Heart left ventricle (tissue), 16 donors: ENCODE measurements around the gene CELA3B. TPM values are rescaled to one million over a fixed set of nuclear protein-coding genes. Genes with fewer than 3 reads are reported as not detected.
"Not testable (repeated sequence)": the region's sequence is repeated elsewhere in the genome, so short reads cannot be mapped to it uniquely, and the experiment has no call there.

ENCODE experiments used
- ATAC-seq, 4 donors: fragments of 200-7000 bp; cut with Tn5 transposase; one replicate each; pipeline ENCODE4 v1.9.1; 2020 to 2022; ENCODE audit warnings: moderate library complexity in 4 of 4, mild to moderate bottlenecking in 3 of 4, moderate number of reproducible peaks in 1 of 4
- DNase-seq, 5 donors: peaks; one replicate each; pipeline ENCODE4 v3.0.0-alpha.2; 2020
- H3K27ac ChIP-seq, 12 donors: fragments of 200-600 bp; sonication (generic) in 4 of 12; one replicate each; pipeline versions ENCODE4 v1.5.0 to v1.8.0; 2016 to 2022; ENCODE audit warnings: mild to moderate bottlenecking in 2 of 12
- H3K27me3 ChIP-seq, 9 donors: fragments of 200-600 bp; sonication (generic) in 2 of 9; one replicate each; pipeline versions ENCODE4 v1.5.1 to v1.8.0; 2016 to 2022; ENCODE audit warnings: mild to moderate bottlenecking in 3 of 9
- H3K36me3 ChIP-seq, 9 donors: fragments of 200-600 bp; sonication (generic) in 2 of 9; one replicate each; pipeline versions ENCODE4 v1.5.0 to v1.8.0; 2018 to 2022; ENCODE audit warnings: mild to moderate bottlenecking in 2 of 9
- H3K4me1 ChIP-seq, 12 donors: fragments of 200-600 bp; sonication (generic) in 4 of 12; one replicate each; pipeline versions ENCODE4 v1.5.0 to v1.8.0; 2016 to 2022; ENCODE audit warnings: mild to moderate bottlenecking in 3 of 12
- H3K4me3 ChIP-seq, 12 donors: fragments of 200-600 bp; sonication (generic) in 4 of 12; one replicate each; pipeline versions ENCODE4 v1.5.0 to v1.8.0; 2017 to 2022; ENCODE audit warnings: mild to moderate bottlenecking in 9 of 12, moderate library complexity in 4 of 12
- H3K9me3 ChIP-seq, 12 donors: fragments of 200-600 bp; sonication (generic) in 4 of 12; one replicate each; pipeline versions ENCODE4 v1.5.0 to v1.8.0; 2016 to 2022; ENCODE audit warnings: mild to moderate bottlenecking in 1 of 12
- CTCF ChIP-seq, 12 donors: fragments of 200-600 bp; sonication (generic) in 4 of 12; IDR thresholded peaks; one replicate each; pipeline versions ENCODE4 v1.5.0 to v1.8.0; 2018 to 2022; ENCODE audit warnings: antibody characterized with exemption in 12 of 12, mild to moderate bottlenecking in 5 of 12
- WGBS, 4 donors: extraction: QIAGEN DNeasy Blood & Tissue Kit in 2 of 4; methylation state at CpG; one replicate each; pipeline versions ENCODE4 v1.1.5 to v1.1.7; 2013 to 2018; 5-methylcytosine and 5-hydroxymethylcytosine counted together
- intact Hi-C, 10 donors: fragments of 100-400 bp; cut with DNase I; formaldehyde crosslinking; loops; one replicate each; pipeline versions ENCODE4 v1.11.1 to v1.14.2; 2022
- polyA plus RNA-seq, 2 donors: library from polyadenylated mRNA; stranded (reverse); fragments of 200-250 nt; gene quantifications; one replicate each; pipeline ENCODE4 v1.2.3, GENCODE V29; 2013
- total RNA-seq, 9 donors: library from RNA; depleted of rRNA in 2 of 9; stranded (reverse); fragments of >200 nt in 2 of 9; fragmentation: NEBNext Ultra II Directional in 3 of 9; extraction: Animal tissue kit (Norgen Biotek cat#: 25700) in 3 of 9; gene quantifications; one replicate each; pipeline versions ENCODE4 v1.1.0 to v1.2.4, GENCODE V29; 2016 to 2023
- donor health status: ischemic (EF 13 %, LVEDD 7.1; RV severe dilation, severe dysfunction).
- donor health status: healthy with polysubstance abuse.
- donor health status: DM: no; HTN: yes; CAD: no.
- donor health status: DM: no; HTN: no; CAD: no.
- donor health status: ischemic (EF 25% LVEDD 6.9; RV normal size, moderate dysfunction).
- donor health status: ischemic (EF 25% LVEDD 5.7; RV mildly dilated, moderate dysfunction).
- donor health status: healthy.
- donor health status: DM: yes; HTN: yes; CAD: no.
- donor health status: ischemic (EF 35%, LVEDD 5.7; RV mildly dilated, moderate dysfunction).
- donor health status: nonischemic (EF 11% LVEDD 7.7; RV severe dilation, severe dysfunction).
- donor health status: DM: yes; HTN: yes; CAD: no.
- donor health status: PGD.
- donor health status: ischemic (EF 29% LVEDD 5.4; RV normal size, mild dysfunction).
- donor health status: nonischemic (EF 23%, LVEDD 6.1; RV moderate dilation, normal function).

CELA3B gene
- total and polyA plus RNA-seq, 11 donors, result 0.24 to 2.6 (median 1.5) TPM; not detected in 5

DNA sequence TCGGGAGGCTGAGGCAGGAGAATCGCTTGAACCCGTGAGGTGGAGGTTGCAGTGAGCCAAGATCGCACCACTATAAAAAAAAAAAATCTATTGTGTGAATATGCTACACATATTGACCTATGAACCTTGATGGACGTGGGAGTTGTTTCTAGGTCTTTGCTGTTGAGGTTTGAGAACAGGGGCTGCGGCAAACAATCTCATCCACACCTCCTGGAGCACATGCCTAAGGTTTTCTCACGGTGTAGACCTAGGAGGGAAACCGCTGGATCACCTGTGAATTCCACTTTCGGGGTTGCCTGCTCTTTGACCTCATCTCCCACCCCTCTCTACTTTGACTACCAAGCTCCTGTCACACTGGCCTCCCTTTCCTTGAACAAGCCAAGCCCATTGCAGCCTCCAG is 1.5 kb upstream of the CELA3B start:
- H3K9me3 ChIP-seq, intact Hi-C loops, H3K27ac ChIP-seq, DNase-seq, H3K36me3 ChIP-seq, H3K27me3 ChIP-seq, H3K4me3 ChIP-seq, ATAC-seq, H3K4me1 ChIP-seq: not testable (repeated sequence)
- 87 to 95% (median 94%) methylated on average over 9 of the region's 9 CpGs for WGBS, 4 donors

- ATAC-seq, H3K9me3 ChIP-seq, intact Hi-C loops, H3K27ac ChIP-seq, H3K27me3 ChIP-seq, DNase-seq, H3K36me3 ChIP-seq, H3K4me3 ChIP-seq, H3K4me1 ChIP-seq: not testable (repeated sequence)
- 90 to 95% (median 93%) methylated on average over 8 to 11 of the region's 11 CpGs for WGBS, 4 donors
These were observed 1.4 kb downstream of the CELA3B start for GRCh38 chr1:21978209-21978608.

DNA sequence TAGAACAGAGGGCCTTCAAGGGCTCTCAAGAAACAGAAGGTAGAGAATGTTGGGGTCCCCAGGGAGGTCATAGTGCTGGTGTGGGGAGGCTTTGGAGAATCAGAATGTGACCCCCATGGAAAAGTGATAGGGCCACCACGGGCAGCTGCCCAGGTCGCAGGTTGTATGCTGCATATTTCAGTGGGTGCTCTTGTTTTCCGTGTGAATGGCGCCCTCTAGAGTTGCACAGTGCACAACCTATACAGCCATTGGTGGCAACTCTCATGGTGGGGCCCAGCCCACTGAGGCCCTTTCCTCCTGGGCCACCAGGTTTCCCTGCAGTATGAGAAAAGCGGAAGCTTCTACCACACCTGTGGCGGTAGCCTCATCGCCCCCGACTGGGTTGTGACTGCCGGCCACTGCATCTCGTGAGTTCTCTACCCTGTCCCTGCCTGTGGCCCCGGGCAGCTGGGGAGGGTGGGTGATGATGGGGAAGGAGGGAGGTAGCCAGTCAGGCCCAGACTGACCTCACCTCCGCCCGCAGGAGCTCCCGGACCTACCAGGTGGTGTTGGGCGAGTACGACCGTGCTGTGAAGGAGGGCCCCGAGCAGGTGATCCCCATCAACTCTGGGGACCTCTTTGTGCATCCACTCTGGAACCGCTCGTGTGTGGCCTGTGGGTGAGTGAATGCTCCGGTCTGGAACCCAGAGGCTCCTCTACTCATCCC is 3.8 kb downstream of the CELA3B start:
- H3K4me1 ChIP-seq, intact Hi-C loops, H3K4me3 ChIP-seq, H3K27me3 ChIP-seq, H3K36me3 ChIP-seq, H3K27ac ChIP-seq, H3K9me3 ChIP-seq: not testable (repeated sequence)
- DNase-seq (peak in 1 of 5 donors; percentile 31), ATAC-seq (peak in 3 of 4 donors; percentile 58 to 79 (median 74))
- WGBS, 4 donors, result 68 to 73% (median 70%) methylated on average over 11 to 21 of the region's 21 CpGs
- peak in 3 of 12 donors; percentile 13 to 23 (median 23) for TF ChIP-seq CTCF (IDR thresholded peaks at IDR 0.05)

GRCh38 chr1:21981253-21981652 is 4.4 kb downstream of the CELA3B start:
- H3K9me3 ChIP-seq, H3K4me3 ChIP-seq, ATAC-seq, H3K36me3 ChIP-seq, intact Hi-C loops, H3K27me3 ChIP-seq, H3K4me1 ChIP-seq, H3K27ac ChIP-seq, DNase-seq: not testable (repeated sequence)
- WGBS, 4 donors, result 72 to 81% (median 80%) methylated on average over 1 to 4 of the region's 4 CpGs; no CpG with 5 or more reads in 1 of the 4 donors

- H3K27me3 ChIP-seq, H3K27ac ChIP-seq, DNase-seq, intact Hi-C loops, ATAC-seq, H3K36me3 ChIP-seq, H3K4me1 ChIP-seq, H3K4me3 ChIP-seq, H3K9me3 ChIP-seq: not testable (repeated sequence)
- 74 to 85% (median 83%) methylated on average over 6 of the region's 6 CpGs for WGBS, 4 donors
These were observed 5.3 kb downstream of the CELA3B start for GRCh38 chr1:21982122-21982521.

DNA sequence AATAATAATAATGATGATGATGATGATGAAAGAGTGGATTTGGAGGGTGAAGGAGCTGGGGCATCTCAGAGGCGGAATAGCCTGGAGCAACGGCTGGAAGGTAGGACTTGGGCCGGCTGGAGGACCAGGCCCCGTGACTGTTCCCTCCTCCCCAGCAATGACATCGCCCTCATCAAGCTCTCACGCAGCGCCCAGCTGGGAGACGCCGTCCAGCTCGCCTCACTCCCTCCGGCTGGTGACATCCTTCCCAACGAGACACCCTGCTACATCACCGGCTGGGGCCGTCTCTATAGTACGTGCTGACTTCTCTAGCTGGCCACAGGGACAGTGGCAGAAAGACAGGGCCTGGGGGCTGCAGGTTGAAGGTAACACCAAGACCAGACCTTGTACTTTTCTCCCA is 6.7 kb downstream of the CELA3B start:
- ATAC-seq, H3K36me3 ChIP-seq, H3K9me3 ChIP-seq, intact Hi-C loops, H3K4me1 ChIP-seq, H3K27ac ChIP-seq, DNase-seq, H3K27me3 ChIP-seq, H3K4me3 ChIP-seq: not testable (repeated sequence)
- WGBS, 4 donors, result 61 to 79% (median 66%) methylated on average over 4 to 11 of the region's 15 CpGs

DNA sequence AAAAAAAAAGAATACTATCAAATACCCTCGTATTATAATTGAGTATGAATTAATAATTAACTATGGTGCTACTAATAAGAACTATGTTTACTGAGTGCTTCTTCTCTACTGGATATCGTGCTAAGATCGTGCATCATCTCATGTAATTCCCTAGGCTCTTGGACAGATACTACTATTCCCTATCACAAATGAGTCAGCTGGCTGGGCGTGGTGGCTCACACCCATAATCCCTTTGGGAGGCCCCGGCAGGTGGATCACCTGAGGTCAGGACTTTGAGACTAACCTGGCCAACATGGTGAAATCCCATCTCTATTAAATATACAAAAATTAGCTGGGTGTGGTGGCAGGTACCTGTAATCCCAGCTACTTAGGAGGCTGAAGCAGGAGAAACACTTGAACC is 9.1 kb downstream of the CELA3B start:
- DNase-seq, H3K36me3 ChIP-seq, H3K9me3 ChIP-seq, H3K4me1 ChIP-seq, H3K27me3 ChIP-seq, intact Hi-C loops, ATAC-seq, H3K27ac ChIP-seq, H3K4me3 ChIP-seq: not testable (repeated sequence)
- 0 to 100% (median 60%) methylated on average over 1 to 5 of the region's 5 CpGs for WGBS, 4 donors

DNA sequence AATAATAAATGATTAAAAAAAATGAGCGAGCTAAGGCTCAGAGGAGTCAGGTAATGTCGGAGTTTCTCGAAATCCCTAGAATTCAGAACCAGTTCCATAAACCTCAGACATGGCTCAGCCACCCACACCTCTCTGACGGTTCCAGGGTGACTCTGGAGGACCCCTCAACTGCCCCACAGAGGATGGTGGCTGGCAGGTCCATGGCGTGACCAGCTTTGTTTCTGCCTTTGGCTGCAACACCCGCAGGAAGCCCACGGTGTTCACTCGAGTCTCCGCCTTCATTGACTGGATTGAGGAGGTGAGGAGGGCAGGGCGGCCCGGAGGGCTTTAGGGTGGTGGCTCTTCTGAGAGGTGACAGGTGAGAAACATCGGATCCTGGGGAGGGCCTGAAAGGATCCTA is 9.6 kb downstream of the CELA3B start:
- H3K9me3 ChIP-seq, H3K27me3 ChIP-seq, H3K4me3 ChIP-seq, H3K4me1 ChIP-seq, intact Hi-C loops, H3K27ac ChIP-seq, H3K36me3 ChIP-seq, ATAC-seq: not testable (repeated sequence)
- 82 to 85% (median 84%) methylated on average over 9 to 11 of the region's 12 CpGs for WGBS, 4 donors
- DNase-seq, result peak in 1 of 5 donors; percentile 9

GRCh38 chr1:21989672-21990393 is 13.0 kb downstream of the CELA3B start:
- WGBS, 4 donors, result 61 to 81% (median 68%) methylated on average over 2 to 4 of the region's 5 CpGs
- H3K4me3 ChIP-seq, H3K9me3 ChIP-seq, H3K36me3 ChIP-seq, intact Hi-C loops, H3K4me1 ChIP-seq, H3K27ac ChIP-seq, H3K27me3 ChIP-seq: not testable (repeated sequence)
- DNase-seq (peak in 1 of 5 donors; percentile 2), ATAC-seq (peak in 1 of 4 donors; percentile 62)

- 81 to 95% (median 88%) methylated on average over 3 of the region's 3 CpGs for WGBS, 4 donors
- H3K27ac ChIP-seq, intact Hi-C loops, H3K9me3 ChIP-seq, H3K4me1 ChIP-seq, H3K4me3 ChIP-seq, ATAC-seq, H3K27me3 ChIP-seq, H3K36me3 ChIP-seq: not testable (repeated sequence)
- DNase-seq, result peak in 1 of 5 donors; percentile 4
These were observed 15.4 kb downstream of the CELA3B start for GRCh38 chr1:21992186-21992585.
